ENCODE data around the gene SLC8A1.

The SLC8A1 gene

GRCh38 chr2:40230707-40231432 lies 221.0 kb downstream of the SLC8A1 start:
- DNase-seq (ENCODE audit: low read depth in 2 of 2), result no peak

- DNase-seq (ENCODE audit: low read depth in 2 of 2), result no peak
Measured at GRCh38 chr2:40230186-40230585, 221.7 kb downstream of the SLC8A1 start.

- no peak for DNase-seq (ENCODE audit: low read depth in 2 of 2)
Measured at GRCh38 chr2:40228310-40228709, 223.6 kb downstream of the SLC8A1 start.

DNA sequence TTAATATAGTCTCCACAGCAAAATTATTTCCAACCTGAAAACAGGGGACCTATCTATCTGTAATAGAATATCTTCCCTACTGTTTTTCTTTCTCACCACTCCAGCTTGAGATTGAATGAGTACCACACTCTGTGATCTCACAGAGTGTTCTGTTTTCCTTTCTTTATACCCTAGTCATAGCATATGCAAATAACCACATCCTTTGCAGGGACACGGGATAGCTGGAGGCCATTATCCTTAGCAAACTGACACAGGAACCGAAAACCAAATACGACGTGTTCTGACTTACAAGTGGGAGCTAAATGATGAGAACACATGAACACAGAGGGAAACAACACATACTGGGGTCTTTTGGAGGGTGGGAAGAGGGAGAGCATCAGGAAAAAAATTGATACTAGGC lies 224.7 kb downstream of the SLC8A1 start:
- no peak for DNase-seq (ENCODE audit: low read depth in 2 of 2)

DNA sequence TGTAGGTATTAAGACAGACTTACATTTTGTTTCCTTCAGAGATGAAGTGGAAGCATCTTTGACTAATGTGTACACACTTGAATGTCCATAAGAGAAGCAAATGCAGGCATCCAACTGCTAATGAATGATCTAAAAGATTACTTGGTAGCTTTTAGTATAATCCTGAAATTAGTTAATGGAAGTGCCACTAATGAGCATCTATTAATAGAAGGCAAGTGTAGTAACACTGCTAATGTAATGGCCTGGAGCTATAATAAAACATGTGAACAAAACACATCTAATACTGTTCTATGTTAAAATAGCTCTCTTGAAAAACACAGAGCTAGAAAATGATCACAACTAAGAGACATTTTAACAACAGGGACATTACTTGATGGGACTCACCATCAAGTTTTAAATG lies 225.3 kb downstream of the SLC8A1 start:
- DNase-seq (ENCODE audit: low read depth in 2 of 2), result no peak

DNA sequence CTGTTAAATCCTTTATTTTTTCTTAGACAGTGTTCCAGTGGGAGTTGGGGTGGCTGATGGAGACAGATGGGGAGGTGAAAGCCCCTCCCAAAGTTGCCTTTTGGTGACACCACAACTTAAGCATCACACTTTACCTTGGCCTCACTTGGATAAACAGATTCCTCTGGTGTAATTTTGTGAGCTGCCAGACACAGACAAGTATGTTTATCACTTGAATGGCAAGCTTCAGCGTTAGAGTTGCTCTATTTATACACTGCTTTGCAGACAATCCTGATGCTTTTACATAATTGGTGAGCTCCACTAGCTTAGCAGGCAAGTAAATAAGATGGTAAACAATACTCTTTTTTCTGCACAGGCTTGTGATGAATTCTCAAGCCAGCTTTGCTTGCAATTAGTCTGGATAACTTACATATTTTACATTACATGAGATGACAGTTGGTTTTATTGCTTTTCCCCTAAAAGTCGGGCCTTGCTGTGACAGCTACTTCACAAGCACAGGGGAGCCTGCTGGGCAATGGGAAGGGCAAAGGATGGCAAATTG lies 226.2 kb downstream of the SLC8A1 start:
- DNase-seq (ENCODE audit: low read depth in 2 of 2), result no peak

- no peak for DNase-seq (ENCODE audit: low read depth in 2 of 2)
Measured at GRCh38 chr2:40224318-40224717, 227.6 kb downstream of the SLC8A1 start.

DNA sequence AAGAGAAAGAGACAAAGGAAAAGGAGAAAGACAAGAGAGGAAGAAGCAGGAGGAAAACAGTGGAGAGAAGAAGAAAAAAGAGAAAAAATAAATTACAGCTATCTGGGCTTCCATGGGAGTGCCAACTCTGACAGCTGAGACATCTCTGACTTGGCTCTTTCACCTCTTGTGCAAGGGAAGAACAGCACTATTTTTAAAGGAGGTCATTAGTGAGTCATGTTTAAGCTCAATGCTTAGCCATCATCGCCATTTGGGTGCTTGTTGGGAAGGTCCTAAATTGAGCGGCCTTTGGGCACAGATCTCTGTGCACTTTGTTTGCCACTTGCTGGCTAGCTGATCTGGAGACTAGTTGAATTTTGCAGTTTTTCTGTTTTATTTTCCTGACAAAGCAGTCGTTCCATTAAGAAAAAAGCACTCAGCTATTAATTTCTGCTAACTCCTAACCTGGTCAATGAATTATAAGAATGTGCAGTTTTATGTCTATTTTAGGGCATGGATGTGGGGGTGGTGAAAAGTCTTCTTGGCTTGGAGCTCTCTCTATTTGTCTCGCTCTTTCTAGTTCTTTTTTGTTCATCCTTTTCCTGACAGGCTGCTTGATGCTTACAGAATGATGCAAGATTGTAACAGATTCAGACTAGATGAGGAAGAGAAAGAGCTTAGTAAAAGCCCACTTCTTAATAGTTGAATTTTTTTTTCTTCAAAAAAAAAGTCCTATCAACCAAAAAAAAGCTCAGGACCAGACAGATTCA lies 231.5 kb downstream of the SLC8A1 start:
- DNase-seq (ENCODE audit: low read depth in 2 of 2), result no peak

GRCh38 chr2:40219141-40219540 lies 232.7 kb downstream of the SLC8A1 start:
- DNase-seq (ENCODE audit: low read depth in 2 of 2), result no peak

DNA sequence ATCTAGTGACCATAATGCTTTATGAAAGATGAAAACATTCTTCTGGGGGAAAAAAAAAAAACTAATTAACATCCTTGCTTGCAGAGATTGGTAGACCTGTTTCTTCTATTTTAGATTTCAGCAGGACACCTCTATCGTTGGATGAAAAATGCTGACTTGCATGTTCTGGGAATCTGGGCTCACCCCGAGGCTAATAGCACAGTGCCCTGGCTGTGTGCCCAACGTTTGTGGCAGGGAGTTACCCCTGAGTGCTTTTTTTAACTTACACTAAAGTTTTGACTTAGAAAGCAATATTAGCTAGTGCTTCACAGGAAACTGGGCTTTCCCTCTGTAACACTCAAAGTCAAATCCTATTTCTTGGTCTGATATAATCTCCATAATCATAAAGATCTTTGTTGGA lies 233.2 kb downstream of the SLC8A1 start:
- DNase-seq (ENCODE audit: low read depth in 2 of 2), result no peak

DNA sequence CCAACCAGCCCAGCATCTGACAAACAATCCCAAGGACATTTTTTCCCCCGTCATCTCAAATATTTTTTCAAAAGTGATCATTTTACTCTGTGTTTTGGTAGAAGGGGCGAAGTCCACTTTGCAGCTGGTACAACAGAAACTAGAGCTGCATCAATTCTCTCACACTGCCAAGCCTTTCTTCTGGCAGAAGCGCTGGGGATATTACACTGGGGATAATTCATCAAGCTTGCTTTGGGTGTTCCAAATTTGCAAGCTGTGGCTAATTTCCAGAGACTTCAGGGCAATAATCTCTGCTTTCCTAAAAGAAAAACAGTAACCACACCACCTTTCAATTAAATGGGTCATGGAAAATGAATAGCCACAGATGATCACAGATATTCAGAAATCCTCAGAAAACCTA lies 238.3 kb downstream of the SLC8A1 start:
- no peak for DNase-seq (ENCODE audit: low read depth in 2 of 2)

DNA sequence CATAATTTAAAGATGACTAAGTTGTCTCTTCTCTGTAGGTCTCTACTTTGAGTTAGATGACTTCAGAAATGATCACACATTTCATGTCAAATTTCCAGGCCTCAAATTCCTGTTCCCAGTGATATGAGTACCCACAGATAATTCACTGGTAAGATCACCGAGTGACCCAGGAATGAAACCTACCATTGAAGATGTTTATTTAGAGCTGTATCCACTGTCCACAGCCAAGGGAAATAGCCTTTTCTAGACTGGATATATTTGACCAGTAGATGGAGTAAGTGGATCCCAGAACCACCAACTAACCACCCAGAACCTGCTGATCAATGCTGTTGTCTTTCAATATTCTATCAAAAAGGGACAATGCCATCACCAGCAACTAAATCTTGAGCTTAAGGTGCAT lies 238.8 kb downstream of the SLC8A1 start:
- no peak for DNase-seq (ENCODE audit: low read depth in 2 of 2)

GRCh38 chr2:40210968-40211353 lies 240.9 kb downstream of the SLC8A1 start:
- DNase-seq (ENCODE audit: low read depth in 2 of 2), result no peak

GRCh38 chr2:40210344-40210967 lies 241.4 kb downstream of the SLC8A1 start:
- no peak for DNase-seq (ENCODE audit: low read depth in 2 of 2)

- no peak for DNase-seq (ENCODE audit: low read depth in 2 of 2)
Measured at GRCh38 chr2:40209761-40210160, 242.1 kb downstream of the SLC8A1 start.

- no peak for DNase-seq (ENCODE audit: low read depth in 2 of 2)
Measured at GRCh38 chr2:40208463-40208862, 243.4 kb downstream of the SLC8A1 start.

DNA sequence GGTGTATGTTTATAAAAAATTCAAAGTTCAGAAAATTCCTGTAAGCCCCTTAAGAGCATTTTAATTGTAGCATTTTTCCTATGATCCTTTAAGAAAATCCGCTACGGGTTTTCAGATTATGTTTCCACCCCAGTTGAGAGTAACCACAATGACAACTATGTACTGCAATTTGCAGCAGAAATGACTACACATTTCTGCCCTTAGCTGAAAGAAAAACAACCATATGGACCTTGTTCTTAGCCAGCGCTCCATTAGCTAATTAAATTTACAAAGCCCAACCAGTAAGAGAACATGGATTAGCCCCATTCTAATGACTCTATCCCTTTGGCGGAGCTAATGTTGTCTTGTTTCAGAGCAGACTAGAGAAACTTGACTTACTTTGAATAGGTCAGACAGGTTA lies 247.6 kb downstream of the SLC8A1 start:
- no peak for DNase-seq (ENCODE audit: low read depth in 2 of 2)

GRCh38 chr2:40202798-40203400 lies 249.0 kb downstream of the SLC8A1 start:
- no peak for DNase-seq (ENCODE audit: low read depth in 2 of 2)

- DNase-seq (ENCODE audit: low read depth in 2 of 2), result no peak
Measured at GRCh38 chr2:40201425-40201824, 250.5 kb downstream of the SLC8A1 start.

DNA sequence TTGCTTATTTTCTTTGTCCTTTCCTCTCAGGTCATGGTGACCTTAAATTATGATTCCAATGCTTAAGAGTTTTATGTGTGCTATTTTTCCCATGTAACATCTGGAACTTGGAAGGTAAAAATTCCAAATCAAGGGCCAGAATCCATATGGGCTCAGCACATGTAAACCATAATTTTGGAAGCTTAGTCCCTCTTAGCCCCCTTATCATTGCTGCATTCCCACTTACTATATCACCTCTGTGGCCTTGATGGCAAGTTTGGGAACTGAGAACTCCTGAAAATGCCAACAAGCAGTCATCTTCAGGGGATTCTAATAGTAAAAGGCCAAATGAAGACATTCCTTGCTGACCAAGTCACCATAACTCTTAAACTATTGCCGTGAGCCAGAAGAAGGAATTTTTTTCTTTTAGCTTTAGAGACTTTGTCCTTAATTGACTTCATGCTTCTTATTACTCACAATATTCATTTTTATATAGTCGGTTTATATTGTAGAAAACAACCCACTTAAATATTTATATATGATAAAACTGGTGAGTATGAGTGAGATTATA lies 251.4 kb downstream of the SLC8A1 start:
- DNase-seq (ENCODE audit: low read depth in 2 of 2), result no peak

GRCh38 chr2:40199771-40200170 lies 252.1 kb downstream of the SLC8A1 start:
- no peak for DNase-seq (ENCODE audit: low read depth in 2 of 2)

- no peak for DNase-seq (ENCODE audit: low read depth in 2 of 2)
Measured at GRCh38 chr2:40197121-40197520, 254.8 kb downstream of the SLC8A1 start.

Measured in stimulated activated CD8-positive, alpha-beta memory T cell treated with anti-CD3 and anti-CD28 coated beads, Interleukin-15, amount 100 ng/mL, for 4 hours (primary cell).